GM21576 (cell line): ENCODE measurements around the gene RPS6KC1.
"Not testable (repeated sequence)": the region's sequence is repeated elsewhere in the genome, so short reads cannot be mapped to it uniquely, and the experiment has no call there.

ENCODE experiments used
- ATAC-seq: cut with Tn5 transposase; IDR thresholded peaks from one replicate; pipeline ENCODE4 v1.9.1; 2021; ENCODE audit warnings: mild to moderate bottlenecking, moderate library complexity; ENCODE audit not compliant: unreplicated experiment

RPS6KC1 gene, protein sequence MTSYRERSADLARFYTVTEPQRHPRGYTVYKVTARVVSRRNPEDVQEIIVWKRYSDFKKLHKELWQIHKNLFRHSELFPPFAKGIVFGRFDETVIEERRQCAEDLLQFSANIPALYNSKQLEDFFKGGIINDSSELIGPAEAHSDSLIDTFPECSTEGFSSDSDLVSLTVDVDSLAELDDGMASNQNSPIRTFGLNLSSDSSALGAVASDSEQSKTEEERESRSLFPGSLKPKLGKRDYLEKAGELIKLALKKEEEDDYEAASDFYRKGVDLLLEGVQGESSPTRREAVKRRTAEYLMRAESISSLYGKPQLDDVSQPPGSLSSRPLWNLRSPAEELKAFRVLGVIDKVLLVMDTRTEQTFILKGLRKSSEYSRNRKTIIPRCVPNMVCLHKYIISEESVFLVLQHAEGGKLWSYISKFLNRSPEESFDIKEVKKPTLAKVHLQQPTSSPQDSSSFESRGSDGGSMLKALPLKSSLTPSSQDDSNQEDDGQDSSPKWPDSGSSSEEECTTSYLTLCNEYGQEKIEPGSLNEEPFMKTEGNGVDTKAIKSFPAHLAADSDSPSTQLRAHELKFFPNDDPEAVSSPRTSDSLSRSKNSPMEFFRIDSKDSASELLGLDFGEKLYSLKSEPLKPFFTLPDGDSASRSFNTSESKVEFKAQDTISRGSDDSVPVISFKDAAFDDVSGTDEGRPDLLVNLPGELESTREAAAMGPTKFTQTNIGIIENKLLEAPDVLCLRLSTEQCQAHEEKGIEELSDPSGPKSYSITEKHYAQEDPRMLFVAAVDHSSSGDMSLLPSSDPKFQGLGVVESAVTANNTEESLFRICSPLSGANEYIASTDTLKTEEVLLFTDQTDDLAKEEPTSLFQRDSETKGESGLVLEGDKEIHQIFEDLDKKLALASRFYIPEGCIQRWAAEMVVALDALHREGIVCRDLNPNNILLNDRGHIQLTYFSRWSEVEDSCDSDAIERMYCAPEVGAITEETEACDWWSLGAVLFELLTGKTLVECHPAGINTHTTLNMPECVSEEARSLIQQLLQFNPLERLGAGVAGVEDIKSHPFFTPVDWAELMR

GRCh38 chr1:213051127-213051880 lies at the start of gene RPS6KC1:
Gene RPS6KC1, plus strand, starts transcription at chr1:213051241. Its CDS starts 164 bp downstream, at chr1:213051405.
- ATAC-seq: peak; percentile 97

DNA sequence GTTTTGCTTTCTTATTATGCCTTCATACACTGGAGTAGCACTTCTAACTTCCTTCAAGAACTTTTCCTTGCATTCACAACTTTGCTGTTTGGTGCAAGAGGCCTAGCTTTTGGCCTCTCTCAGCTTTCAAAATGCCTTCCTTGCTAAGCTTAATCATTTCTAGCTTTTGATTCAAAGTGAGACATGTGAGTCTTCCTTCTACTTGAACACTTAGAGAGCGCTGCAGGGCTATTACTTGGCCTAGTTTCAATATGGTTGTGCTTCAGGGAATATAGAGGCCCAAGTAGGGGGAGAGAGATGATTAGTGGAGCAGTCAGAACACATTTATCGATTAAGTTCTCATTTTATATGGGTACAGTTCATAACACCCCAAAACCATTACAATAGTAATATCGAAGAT lies 47.8 kb upstream of the RPS6KC1 start:
- no peak for ATAC-seq

DNA sequence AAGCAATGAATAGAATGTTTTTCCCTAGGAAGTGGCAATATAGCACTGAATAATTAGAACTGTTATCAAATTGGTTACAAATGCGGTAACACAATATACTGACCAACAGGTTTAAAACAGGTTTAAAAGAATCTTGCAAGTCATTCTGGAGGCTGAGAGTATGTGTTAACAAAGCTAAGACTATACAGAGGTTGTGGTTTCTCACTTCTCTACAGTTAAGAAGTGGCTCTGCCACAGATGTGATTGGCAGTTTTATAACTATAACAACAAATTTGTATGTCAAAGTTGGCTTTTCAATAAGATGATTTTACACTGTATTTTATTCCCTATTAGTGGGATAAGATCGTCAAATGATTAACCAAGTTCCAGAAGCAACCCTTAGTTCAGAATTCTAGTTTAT lies 42.5 kb upstream of the RPS6KC1 start:
- peak; percentile 88 for ATAC-seq

GRCh38 chr1:213014642-213015041 lies 36.4 kb upstream of the RPS6KC1 start:
- ATAC-seq: no peak

- peak; percentile 92 for ATAC-seq
Measured at GRCh38 chr1:213015099-213016050, 35.7 kb upstream of the RPS6KC1 start, which contains the start of gene ANGEL2. Gene ANGEL2, minus strand, starts transcription at chr1:213015867. Its CDS starts 196 bp downstream, at chr1:213015671.

- ATAC-seq: no peak
Measured at GRCh38 chr1:213017447-213018273, 33.4 kb upstream of the RPS6KC1 start.

GRCh38 chr1:213019450-213019849 lies 31.6 kb upstream of the RPS6KC1 start:
- ATAC-seq: no peak

DNA sequence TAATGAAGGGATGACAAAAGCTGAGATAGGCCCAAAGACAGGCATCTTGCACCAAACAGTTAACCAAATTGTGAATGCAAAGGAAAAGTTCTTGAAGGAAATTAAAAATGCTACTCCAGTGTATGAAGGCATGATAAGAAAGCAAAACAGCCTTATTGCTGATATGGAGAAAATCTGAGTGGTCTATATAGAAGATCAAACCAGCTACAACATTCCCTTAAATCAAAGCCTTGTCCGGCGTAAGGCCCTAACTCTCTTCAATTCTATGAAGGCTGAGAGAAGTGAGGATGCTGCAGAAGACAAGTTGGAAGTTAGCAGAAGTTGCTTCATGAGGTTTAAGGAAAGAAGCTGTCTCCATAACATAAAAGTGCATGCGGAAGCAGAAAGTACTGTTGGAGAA lies 31.0 kb upstream of the RPS6KC1 start:
- ATAC-seq: no peak

DNA sequence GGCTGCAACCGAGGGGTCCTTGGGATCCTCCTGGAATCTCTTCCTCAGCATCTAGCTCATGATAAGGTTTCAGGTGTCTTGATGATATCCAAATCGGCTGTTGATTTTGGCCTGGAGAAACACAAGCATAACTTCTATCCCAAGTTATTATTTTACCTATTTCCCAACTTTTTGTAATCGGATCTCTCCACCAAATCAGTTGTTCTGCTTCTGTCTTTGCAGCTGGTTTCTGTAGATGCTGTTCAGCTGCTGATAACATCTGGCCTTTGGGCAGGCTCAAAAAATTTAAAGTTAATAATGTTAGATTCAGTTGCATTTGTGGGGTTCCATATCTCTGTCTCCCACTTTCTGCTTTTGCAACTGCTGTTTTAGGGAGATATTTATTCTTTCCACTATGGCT lies 24.0 kb upstream of the RPS6KC1 start:
- not testable (repeated sequence) for ATAC-seq

DNA sequence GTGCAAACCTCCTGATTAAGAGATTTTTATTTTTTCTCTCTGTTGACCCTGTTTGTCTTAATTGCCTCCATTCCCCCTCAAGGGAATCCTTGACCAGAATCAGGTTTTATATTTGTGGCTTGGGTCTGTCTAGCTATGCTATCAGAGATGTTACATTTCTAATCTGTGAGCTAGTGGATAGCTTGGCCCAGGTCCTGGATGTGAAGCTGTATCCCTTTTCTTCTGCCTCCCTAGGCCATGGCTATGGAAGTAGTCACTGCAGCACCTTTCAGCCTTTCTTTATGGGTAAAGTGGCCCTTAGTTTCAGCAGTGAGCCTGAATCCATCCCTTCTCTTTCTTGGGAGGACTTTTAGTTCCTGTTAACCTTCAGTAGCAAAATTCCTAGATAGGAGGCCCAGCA lies 18.4 kb upstream of the RPS6KC1 start:
- ATAC-seq: no peak

DNA sequence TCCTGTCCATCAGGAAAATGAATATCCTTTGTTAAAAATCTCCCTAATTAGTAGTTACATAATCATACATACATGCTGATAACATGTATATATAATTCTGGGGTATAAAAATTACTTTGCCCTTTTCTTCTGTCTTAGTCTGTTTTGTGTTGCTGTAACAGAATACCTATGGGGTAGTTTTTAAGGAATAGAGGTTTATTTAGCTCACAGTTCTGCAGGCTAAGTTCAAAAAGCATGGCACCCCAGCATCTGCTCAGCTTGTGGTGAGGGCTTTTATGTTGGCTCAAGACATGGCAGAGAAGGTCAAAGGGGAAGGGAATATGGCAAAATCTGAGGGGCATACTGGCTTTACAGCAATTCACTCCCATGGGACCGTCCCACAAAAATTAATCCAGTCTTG lies 16.3 kb upstream of the RPS6KC1 start:
- ATAC-seq: no peak

DNA sequence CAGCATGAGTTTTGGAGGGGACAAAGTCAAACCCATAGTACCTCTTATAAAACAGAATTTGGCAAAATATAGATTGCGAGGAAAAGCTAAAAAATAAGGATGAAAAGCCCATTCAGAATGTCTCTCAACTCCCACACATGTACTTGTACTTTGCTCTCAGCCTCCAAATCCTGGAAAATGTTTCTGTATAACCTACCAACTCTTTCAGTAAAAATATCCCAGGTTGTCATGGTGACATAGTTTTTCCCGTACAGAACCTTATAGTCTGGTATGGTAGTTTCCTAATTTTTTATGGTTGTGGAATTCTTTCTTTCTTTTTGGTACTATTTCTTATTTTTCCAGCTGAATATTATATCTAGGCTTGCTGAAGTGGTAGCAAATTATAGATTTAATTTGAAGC lies 15.5 kb upstream of the RPS6KC1 start:
- no peak for ATAC-seq

- ATAC-seq: no peak
Measured at GRCh38 chr1:213041443-213041842, 9.6 kb upstream of the RPS6KC1 start.

GRCh38 chr1:213045321-213046226 lies 5.5 kb upstream of the RPS6KC1 start:
- not testable (repeated sequence) for ATAC-seq

GRCh38 chr1:213049232-213049631 lies 1.8 kb upstream of the RPS6KC1 start:
- ATAC-seq: no peak

DNA sequence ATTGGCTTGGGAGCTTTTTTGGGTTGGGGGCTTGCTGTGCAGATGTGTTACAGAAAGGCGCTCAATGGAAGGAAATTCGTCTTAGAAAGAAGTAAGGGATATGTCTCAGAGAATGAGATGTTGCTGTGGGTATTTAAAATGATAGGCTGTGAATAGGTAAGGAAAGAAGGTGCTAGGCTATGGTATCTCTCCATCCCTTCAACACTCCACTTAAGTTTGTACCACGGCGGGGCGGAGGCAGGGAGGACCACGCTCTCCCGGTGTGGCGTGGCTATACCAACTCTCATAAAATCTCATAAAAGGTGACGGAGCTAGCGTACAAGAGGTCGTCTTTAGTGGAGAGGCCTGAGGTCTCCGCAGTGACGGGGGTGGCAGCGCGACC lies 305 bp upstream of the RPS6KC1 start:
- ATAC-seq: no peak

DNA sequence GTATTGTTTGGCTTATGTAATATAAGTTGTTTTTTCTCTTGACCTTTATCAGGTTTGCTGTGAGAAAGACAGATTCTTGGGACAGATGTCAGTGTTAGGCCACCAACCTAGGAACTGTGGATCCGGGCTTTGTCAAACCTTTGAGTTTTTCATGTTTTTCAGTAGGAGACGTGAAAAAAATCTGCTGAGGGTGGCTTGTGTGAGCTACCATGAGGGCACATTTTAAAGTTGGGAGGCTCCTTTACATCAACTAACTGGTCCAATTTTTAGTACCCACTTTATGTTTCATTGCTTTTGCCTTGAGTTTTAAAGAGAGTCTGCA lies 801 bp downstream of the RPS6KC1 start:
- ATAC-seq: no peak

DNA sequence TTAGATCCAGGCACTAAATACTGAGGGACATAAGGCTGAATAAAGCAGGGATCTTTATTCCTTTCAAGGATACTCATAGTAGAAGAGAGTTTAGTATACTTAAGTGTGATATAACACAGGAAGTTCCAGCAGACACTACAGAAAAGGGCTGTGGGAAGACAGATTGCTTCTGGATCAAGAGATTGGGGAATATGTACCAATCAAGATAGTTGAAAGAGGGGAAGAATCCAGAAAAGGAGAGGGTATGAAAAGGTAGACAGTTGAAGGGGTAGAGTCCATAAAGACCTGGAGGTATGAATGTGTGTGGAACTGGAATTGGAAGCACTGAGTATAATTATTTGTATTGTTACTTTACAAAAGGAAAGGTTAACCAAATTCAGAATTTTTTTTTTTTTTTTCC lies 2.4 kb downstream of the RPS6KC1 start:
- ATAC-seq: no peak
